Loucy (cell line): ENCODE data around the gene EDAR.

ENCODE experiments used
- EZH2phosphoT487 ChIP-seq: fragments of 200-600 bp; IDR thresholded peaks from 2 replicates; pipeline ENCODE4 v1.6.1; 2018; ENCODE audit warnings: antibody characterized with exemption, mild to moderate bottlenecking, moderate library complexity, borderline replicate concordance
- TF ChIP-seq, protein P1 (sequence below): fragments of 200-600 bp; sonication (generic); conservative IDR thresholded peaks from 2 replicates; pipeline ENCODE4 v1.5.1; 2014; ENCODE audit warnings: mild to moderate bottlenecking, antibody characterized with exemption, low read length

- no peak for TF ChIP-seq EZH2phosphoT487
- TF ChIP-seq, protein P1, sequence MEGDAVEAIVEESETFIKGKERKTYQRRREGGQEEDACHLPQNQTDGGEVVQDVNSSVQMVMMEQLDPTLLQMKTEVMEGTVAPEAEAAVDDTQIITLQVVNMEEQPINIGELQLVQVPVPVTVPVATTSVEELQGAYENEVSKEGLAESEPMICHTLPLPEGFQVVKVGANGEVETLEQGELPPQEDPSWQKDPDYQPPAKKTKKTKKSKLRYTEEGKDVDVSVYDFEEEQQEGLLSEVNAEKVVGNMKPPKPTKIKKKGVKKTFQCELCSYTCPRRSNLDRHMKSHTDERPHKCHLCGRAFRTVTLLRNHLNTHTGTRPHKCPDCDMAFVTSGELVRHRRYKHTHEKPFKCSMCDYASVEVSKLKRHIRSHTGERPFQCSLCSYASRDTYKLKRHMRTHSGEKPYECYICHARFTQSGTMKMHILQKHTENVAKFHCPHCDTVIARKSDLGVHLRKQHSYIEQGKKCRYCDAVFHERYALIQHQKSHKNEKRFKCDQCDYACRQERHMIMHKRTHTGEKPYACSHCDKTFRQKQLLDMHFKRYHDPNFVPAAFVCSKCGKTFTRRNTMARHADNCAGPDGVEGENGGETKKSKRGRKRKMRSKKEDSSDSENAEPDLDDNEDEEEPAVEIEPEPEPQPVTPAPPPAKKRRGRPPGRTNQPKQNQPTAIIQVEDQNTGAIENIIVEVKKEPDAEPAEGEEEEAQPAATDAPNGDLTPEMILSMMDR: no peak
Observed at GRCh38 chr2:108927405-108927804, 61.6 kb downstream of the EDAR start.
